Liver (tissue), 9 donors: Measurements from ENCODE around the gene SYCN. TPM values are rescaled to one million over a fixed set of nuclear protein-coding genes. Genes with fewer than 3 reads are reported as not detected.

Experiments used
- DNase-seq: peaks from one replicate; pipeline ENCODE4 v3.0.0-alpha.2; 2017; ENCODE audit warnings: low spot score
- H3K27ac ChIP-seq, 2 donors: one replicate each; pipeline ENCODE4 v1.7.0; 2013; ENCODE audit warnings: inconsistent platforms in 2 of 2, low read length in 2 of 2, control low read depth in 1 of 2, low read depth in 1 of 2, mild to moderate bottlenecking in 1 of 2
- H3K27me3 ChIP-seq, 4 donors: one replicate each; pipeline versions ENCODE4 v1.6.1 to v1.7.0; 2013; ENCODE audit warnings: low read length in 3 of 4, inconsistent platforms in 1 of 4, mild to moderate bottlenecking in 1 of 4, moderate library complexity in 1 of 4; ENCODE audit not compliant: control insufficient read depth in 4 of 4, insufficient read depth in 4 of 4
- H3K36me3 ChIP-seq, 4 donors: one replicate each; pipeline versions ENCODE4 v1.6.1 to v1.7.0; 2013; ENCODE audit warnings: low read length in 3 of 4, mild to moderate bottlenecking in 3 of 4, low read depth in 1 of 4, moderate library complexity in 1 of 4; ENCODE audit not compliant: control insufficient read depth in 4 of 4, insufficient read depth in 3 of 4
- H3K4me1 ChIP-seq, 4 donors: one replicate each; pipeline versions ENCODE4 v1.6.1 to v1.7.0; 2013; ENCODE audit warnings: low read length in 3 of 4, mild to moderate bottlenecking in 3 of 4, moderate library complexity in 1 of 4; ENCODE audit not compliant: control insufficient read depth in 4 of 4, insufficient read depth in 4 of 4
- H3K4me3 ChIP-seq, 3 donors: one replicate each; pipeline versions ENCODE4 v1.6.1 to v1.7.0; 2013; ENCODE audit warnings: low read length in 3 of 3, control low read depth in 1 of 3, low read depth in 1 of 3, mild to moderate bottlenecking in 1 of 3
- H3K9ac ChIP-seq, 2 donors: one replicate each; pipeline ENCODE4 v1.7.0; 2013; ENCODE audit warnings: low read length in 2 of 2, mild to moderate bottlenecking in 2 of 2, moderate library complexity in 2 of 2, control low read depth in 1 of 2, low read depth in 1 of 2
- H3K9me3 ChIP-seq, 4 donors: one replicate each; pipeline versions ENCODE4 v1.6.1 to v1.7.0; 2013; ENCODE audit warnings: low read length in 3 of 4; ENCODE audit not compliant: control insufficient read depth in 4 of 4
- EGR1 ChIP-seq, 2 donors: IDR thresholded peaks; 2 replicates each; pipeline ENCODE4 v1.6.1; 2016 to 2018; ENCODE audit warnings: antibody characterized with exemption in 2 of 2, low read depth in 2 of 2
- FOXA1 ChIP-seq: IDR thresholded peaks from 2 replicates; pipeline ENCODE4 v1.6.1; 2016; ENCODE audit warnings: antibody characterized with exemption
- FOXA2 ChIP-seq: IDR thresholded peaks from 2 replicates; pipeline ENCODE4 v1.6.1; 2016; ENCODE audit warnings: antibody characterized with exemption
- GABPA ChIP-seq, 2 donors: IDR thresholded peaks in 1 of 2; conservative IDR thresholded peaks in 1 of 2; 2 replicates each; pipeline ENCODE4 v1.6.1; 2016; ENCODE audit warnings: antibody characterized with exemption in 2 of 2, mild to moderate bottlenecking in 1 of 2, moderate library complexity in 1 of 2
- HNF4A ChIP-seq, 2 donors: conservative IDR thresholded peaks; 2 replicates each; pipeline ENCODE4 v1.6.1; 2016; ENCODE audit warnings: antibody characterized with exemption in 2 of 2, mild to moderate bottlenecking in 2 of 2
- JUND ChIP-seq, 2 donors: IDR thresholded peaks; 2 replicates each; pipeline ENCODE4 v1.6.1; 2016; ENCODE audit warnings: antibody characterized with exemption in 2 of 2
- RAD21 ChIP-seq, 2 donors: IDR thresholded peaks; 2 replicates each; pipeline ENCODE4 v1.6.1; 2016; ENCODE audit warnings: antibody characterized with exemption in 2 of 2, mild to moderate bottlenecking in 2 of 2
- RXRA ChIP-seq, 2 donors: IDR thresholded peaks; 2 replicates each; pipeline ENCODE4 v1.6.1; 2017 to 2018; ENCODE audit warnings: antibody characterized with exemption in 2 of 2, mild to moderate bottlenecking in 1 of 2
- TAF1 ChIP-seq: conservative IDR thresholded peaks from 2 replicates; pipeline ENCODE4 v1.6.1; 2016; ENCODE audit warnings: antibody characterized with exemption, mild to moderate bottlenecking
- YY1 ChIP-seq: IDR thresholded peaks from 2 replicates; pipeline ENCODE4 v1.6.1; 2016; ENCODE audit warnings: antibody characterized with exemption, mild to moderate bottlenecking
- WGBS: extraction: QIAGEN DNeasy Blood & Tissue Kit; methylation state at CpG from one replicate; pipeline ENCODE4 v1.1.7; 2013; 5-methylcytosine and 5-hydroxymethylcytosine counted together
- polyA plus RNA-seq, 2 donors: library from polyadenylated mRNA; stranded (reverse) in 1 of 2; unstranded in 1 of 2; fragments of 200-250 nt in 1 of 2; fragments of >200 nt in 1 of 2; fragmentation: Nextera tagmentation in 1 of 2; extraction: Ambion mirVana in 1 of 2; gene quantifications; one replicate each; pipeline versions ENCODE4 v1.2.1 to v1.2.3, GENCODE V29; 2013 to 2015
- total RNA-seq, 2 donors: library from RNA; depleted of rRNA; stranded (reverse); fragments of >200 nt; gene quantifications; one replicate each; pipeline ENCODE4 v1.2.3, GENCODE V29; 2014
- TF ChIP-seq, protein P1 (sequence below): IDR thresholded peaks from 2 replicates; pipeline ENCODE4 v1.6.1; 2016; ENCODE audit warnings: antibody characterized with exemption, mild to moderate bottlenecking
- TF ChIP-seq, protein P2 (sequence below): IDR thresholded peaks from 2 replicates; pipeline ENCODE4 v1.6.1; 2016; ENCODE audit warnings: antibody characterized with exemption
- TF ChIP-seq, protein P3 (sequence below): IDR thresholded peaks from 2 replicates; pipeline ENCODE4 v1.6.1; 2016; ENCODE audit warnings: antibody characterized with exemption
- TF ChIP-seq, protein P4 (sequence below): IDR thresholded peaks from 2 replicates; pipeline ENCODE4 v1.6.1; 2016; ENCODE audit warnings: antibody characterized with exemption
- TF ChIP-seq, protein P5 (sequence below): fragments of 150-350 bp; IDR thresholded peaks from 2 replicates; pipeline ENCODE4 v1.5.1; 2017; ENCODE audit warnings: improper control_type of control experiment, low read depth, low read length; ENCODE audit not compliant: missing input control
- donor health status: healthy.
- donor health status: healthy.
- donor health status: healthy.
- donor health status: healthy.
- donor health status: healthy.

SYCN gene
- total and polyA plus RNA-seq, 4 donors = not detected

DNA sequence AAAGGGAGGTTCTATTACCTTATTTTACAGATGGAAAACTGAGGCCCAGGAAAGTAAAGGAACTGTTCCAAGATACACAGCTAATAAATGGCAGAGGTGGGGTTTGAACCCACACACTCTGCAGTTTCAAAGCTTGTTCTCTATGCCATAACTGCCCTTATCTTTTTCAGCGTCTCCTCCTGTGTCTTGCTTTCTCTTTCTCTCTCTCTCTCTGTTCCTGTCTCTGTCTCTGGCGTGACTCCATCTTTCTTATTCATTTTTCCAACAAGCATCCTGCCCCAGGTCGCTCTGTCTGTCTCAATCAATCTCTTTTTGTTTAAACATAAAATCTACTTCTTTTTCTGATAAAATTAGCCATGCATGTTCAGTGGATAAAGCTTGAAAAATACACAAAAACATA lies 47.8 kb upstream of the SYCN start:
- peaks cover 0 to 2% (median 0%) of the 10 kb centered on the region in 4 donors for H3K27me3 ChIP-seq

DNA sequence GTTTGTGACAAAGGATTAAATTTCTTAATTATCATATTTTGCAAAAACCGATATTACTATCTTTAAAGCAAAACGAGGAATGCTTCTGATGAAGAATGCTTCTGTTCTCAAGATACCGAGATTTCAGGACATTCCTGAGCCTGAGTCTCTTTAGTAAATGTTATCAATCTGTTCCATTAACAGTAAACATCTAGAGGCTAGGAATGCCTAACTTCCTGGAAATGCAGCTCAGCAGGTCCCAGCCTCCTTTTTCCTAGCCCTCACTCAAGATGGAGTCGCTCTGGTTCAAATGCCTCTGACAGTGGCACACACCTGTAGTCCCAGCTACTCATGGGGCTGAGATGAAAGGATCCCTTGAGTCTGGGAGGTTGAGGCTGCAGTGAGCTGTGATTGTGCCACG lies 47.0 kb upstream of the SYCN start:
- Histone ChIP-seq H3K9me3 (no peaks in the 10 kb centered on the region), H3K36me3 (no peaks in the 10 kb centered on the region), H3K27me3 (peaks cover 0 to 2% (median 0%) of the 10 kb centered on the region in 4 donors), H3K4me3 (no peak overlapping the region), H3K4me1 (peaks cover 3 to 20% (median 15%) of the 10 kb centered on the region in 4 donors), H3K9ac (no peak overlapping the region), H3K27ac (no peak overlapping the region)
- no peak for DNase-seq
- WGBS = 86% methylated on average over 5 of the region's 5 CpGs
- no peak for TF ChIP-seq GABPA (IDR thresholded peaks at IDR 0.05 in 1 of 2, conservative IDR thresholded peaks at IDR 0.05 in 1 of 2)
- no peak for TF ChIP-seq EGR1 (IDR thresholded peaks at IDR 0.05; ENCODE audit: low read depth in 2 of 2)
- TF ChIP-seq JUND (IDR thresholded peaks at IDR 0.05) = no peak
- TF ChIP-seq FOXA2 = no peak
- no peak for TF ChIP-seq HNF4A (conservative IDR thresholded peaks at IDR 0.05)
- TF ChIP-seq, protein P1, sequence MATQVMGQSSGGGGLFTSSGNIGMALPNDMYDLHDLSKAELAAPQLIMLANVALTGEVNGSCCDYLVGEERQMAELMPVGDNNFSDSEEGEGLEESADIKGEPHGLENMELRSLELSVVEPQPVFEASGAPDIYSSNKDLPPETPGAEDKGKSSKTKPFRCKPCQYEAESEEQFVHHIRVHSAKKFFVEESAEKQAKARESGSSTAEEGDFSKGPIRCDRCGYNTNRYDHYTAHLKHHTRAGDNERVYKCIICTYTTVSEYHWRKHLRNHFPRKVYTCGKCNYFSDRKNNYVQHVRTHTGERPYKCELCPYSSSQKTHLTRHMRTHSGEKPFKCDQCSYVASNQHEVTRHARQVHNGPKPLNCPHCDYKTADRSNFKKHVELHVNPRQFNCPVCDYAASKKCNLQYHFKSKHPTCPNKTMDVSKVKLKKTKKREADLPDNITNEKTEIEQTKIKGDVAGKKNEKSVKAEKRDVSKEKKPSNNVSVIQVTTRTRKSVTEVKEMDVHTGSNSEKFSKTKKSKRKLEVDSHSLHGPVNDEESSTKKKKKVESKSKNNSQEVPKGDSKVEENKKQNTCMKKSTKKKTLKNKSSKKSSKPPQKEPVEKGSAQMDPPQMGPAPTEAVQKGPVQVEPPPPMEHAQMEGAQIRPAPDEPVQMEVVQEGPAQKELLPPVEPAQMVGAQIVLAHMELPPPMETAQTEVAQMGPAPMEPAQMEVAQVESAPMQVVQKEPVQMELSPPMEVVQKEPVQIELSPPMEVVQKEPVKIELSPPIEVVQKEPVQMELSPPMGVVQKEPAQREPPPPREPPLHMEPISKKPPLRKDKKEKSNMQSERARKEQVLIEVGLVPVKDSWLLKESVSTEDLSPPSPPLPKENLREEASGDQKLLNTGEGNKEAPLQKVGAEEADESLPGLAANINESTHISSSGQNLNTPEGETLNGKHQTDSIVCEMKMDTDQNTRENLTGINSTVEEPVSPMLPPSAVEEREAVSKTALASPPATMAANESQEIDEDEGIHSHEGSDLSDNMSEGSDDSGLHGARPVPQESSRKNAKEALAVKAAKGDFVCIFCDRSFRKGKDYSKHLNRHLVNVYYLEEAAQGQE = no peak
- TF ChIP-seq YY1 = no peak
- TF ChIP-seq, protein P2, sequence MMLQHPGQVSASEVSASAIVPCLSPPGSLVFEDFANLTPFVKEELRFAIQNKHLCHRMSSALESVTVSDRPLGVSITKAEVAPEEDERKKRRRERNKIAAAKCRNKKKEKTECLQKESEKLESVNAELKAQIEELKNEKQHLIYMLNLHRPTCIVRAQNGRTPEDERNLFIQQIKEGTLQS = no peak
- TF ChIP-seq, protein P3, sequence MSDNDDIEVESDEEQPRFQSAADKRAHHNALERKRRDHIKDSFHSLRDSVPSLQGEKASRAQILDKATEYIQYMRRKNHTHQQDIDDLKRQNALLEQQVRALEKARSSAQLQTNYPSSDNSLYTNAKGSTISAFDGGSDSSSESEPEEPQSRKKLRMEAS = no peak
- TF ChIP-seq FOXA1 = no peak
- TF ChIP-seq RXRA (IDR thresholded peaks at IDR 0.05) = no peak
- TF ChIP-seq, protein P4, sequence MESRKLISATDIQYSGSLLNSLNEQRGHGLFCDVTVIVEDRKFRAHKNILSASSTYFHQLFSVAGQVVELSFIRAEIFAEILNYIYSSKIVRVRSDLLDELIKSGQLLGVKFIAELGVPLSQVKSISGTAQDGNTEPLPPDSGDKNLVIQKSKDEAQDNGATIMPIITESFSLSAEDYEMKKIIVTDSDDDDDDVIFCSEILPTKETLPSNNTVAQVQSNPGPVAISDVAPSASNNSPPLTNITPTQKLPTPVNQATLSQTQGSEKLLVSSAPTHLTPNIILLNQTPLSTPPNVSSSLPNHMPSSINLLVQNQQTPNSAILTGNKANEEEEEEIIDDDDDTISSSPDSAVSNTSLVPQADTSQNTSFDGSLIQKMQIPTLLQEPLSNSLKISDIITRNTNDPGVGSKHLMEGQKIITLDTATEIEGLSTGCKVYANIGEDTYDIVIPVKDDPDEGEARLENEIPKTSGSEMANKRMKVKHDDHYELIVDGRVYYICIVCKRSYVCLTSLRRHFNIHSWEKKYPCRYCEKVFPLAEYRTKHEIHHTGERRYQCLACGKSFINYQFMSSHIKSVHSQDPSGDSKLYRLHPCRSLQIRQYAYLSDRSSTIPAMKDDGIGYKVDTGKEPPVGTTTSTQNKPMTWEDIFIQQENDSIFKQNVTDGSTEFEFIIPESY = no peak
- TF ChIP-seq, protein P5, sequence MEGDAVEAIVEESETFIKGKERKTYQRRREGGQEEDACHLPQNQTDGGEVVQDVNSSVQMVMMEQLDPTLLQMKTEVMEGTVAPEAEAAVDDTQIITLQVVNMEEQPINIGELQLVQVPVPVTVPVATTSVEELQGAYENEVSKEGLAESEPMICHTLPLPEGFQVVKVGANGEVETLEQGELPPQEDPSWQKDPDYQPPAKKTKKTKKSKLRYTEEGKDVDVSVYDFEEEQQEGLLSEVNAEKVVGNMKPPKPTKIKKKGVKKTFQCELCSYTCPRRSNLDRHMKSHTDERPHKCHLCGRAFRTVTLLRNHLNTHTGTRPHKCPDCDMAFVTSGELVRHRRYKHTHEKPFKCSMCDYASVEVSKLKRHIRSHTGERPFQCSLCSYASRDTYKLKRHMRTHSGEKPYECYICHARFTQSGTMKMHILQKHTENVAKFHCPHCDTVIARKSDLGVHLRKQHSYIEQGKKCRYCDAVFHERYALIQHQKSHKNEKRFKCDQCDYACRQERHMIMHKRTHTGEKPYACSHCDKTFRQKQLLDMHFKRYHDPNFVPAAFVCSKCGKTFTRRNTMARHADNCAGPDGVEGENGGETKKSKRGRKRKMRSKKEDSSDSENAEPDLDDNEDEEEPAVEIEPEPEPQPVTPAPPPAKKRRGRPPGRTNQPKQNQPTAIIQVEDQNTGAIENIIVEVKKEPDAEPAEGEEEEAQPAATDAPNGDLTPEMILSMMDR = no peak

More for the DNA sequence above, 47.8 kb upstream of the SYCN start:
- Histone ChIP-seq H3K4me3 (no peak overlapping the region), H3K9me3 (no peaks in the 10 kb centered on the region), H3K36me3 (no peaks in the 10 kb centered on the region), H3K4me1 (peaks cover 3 to 20% (median 15%) of the 10 kb centered on the region in 4 donors), H3K27ac (no peak overlapping the region), H3K9ac (no peak overlapping the region)
- TF ChIP-seq RAD21 (IDR thresholded peaks at IDR 0.05) (no peak), FOXA1 (no peak), TAF1 (no peak), YY1 (no peak), RXRA (IDR thresholded peaks at IDR 0.05) (no peak)
- TF ChIP-seq, protein P3 = no peak
- TF ChIP-seq, protein P4 = no peak
- 69% methylated on average over 3 of the region's 3 CpGs for WGBS
- no peak for DNase-seq
